GM11168 (cell line): ENCODE results near the gene CYTH2.
"Not testable (repeated sequence)": the region's sequence is repeated elsewhere in the genome, so short reads cannot be mapped to it uniquely, and the experiment has no call there.

Experiments
- in situ Hi-C: fragments of 300-500 bp; cut with MboI; formaldehyde crosslinking; loops from one replicate; pipeline ENCODE4 v1.12.0; 2022; ENCODE audit warnings: low sequenced_read_pairs; ENCODE audit not compliant: unreplicated experiment

The CYTH2 gene

DNA sequence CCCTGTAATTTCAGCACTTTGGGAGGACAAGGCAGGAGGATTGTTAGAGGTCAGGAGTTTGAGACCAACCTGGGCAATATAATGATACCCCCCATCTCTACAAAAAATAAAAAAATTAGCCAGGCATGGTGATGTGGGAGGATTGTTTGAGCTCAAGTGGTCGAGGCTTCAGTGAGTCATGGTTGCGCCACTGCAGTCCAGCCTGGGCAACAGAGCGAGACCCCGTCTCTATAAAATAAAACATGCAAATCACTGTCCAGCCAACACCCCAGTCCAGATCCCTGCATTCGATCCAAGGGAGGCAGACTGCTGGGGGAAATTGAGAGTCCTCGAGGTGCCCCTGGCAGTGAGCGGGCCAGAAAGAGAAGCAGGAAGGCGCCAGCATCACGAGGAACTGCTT, 7.0 kb downstream of the CYTH2 start:
- in situ Hi-C loops = no loop called here

DNA sequence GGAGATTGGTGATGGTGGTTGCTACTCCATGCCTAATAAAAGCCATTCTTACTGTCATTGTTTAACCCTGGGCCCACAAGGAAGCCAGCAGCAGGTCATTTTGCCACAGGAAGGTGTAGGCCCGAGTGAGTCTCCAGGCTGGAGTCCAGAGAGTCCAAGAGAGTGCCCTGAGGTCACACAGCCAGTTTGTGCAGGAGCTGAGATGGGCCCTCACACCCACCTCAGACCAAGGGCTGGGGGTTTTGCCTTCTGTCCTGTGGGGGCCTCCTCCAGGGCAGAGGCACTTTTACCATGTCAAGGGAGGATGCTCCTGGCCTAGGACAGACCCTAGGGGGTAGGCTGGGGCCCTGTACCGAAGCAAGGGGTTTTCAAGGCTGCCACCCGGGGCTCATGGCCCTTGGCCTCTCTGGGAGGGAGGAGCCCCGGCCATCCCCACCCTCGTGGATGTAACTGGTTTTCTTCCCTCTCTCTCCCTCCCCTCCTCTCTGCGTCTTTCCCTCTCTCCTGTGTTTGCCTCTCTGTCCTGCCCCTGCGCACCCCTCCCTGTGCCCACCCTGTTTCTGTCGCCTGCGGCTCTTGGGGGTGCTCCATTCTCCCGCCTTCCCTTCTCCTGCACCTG, 8.0 kb downstream of the CYTH2 start:
- in situ Hi-C loops = no loop called here

DNA sequence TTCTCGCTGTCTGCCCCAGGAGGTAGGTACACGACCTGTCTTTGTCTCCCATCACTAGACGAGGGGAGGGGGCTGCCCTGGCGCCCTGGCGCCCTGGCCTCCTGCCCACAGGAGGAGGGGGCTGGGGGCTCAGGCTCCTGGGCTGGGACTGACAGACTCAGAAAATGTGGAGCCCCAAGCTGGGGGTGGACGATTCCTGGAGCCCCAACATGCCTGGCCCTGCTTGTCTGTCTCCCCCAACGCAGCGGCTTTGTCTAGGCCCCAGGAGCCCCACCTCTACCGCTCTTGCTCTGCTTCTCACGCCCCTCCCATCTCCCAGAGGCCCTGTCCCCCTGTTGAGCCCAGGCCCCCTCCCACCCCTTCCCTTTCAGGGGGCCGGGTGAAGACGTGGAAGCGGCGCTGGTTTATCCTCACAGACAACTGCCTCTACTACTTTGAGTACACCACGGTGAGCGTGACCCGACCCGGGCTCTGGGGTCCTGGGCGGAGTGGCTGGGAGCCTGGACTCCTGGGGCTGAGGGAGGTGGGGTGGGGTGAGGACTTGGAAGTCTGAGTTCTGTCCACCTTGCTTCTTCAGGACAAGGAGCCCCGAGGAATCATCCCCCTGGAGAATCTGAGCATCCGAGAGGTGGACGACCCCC, 8.6 kb downstream of the CYTH2 start:
- in situ Hi-C loops = no loop called here

DNA sequence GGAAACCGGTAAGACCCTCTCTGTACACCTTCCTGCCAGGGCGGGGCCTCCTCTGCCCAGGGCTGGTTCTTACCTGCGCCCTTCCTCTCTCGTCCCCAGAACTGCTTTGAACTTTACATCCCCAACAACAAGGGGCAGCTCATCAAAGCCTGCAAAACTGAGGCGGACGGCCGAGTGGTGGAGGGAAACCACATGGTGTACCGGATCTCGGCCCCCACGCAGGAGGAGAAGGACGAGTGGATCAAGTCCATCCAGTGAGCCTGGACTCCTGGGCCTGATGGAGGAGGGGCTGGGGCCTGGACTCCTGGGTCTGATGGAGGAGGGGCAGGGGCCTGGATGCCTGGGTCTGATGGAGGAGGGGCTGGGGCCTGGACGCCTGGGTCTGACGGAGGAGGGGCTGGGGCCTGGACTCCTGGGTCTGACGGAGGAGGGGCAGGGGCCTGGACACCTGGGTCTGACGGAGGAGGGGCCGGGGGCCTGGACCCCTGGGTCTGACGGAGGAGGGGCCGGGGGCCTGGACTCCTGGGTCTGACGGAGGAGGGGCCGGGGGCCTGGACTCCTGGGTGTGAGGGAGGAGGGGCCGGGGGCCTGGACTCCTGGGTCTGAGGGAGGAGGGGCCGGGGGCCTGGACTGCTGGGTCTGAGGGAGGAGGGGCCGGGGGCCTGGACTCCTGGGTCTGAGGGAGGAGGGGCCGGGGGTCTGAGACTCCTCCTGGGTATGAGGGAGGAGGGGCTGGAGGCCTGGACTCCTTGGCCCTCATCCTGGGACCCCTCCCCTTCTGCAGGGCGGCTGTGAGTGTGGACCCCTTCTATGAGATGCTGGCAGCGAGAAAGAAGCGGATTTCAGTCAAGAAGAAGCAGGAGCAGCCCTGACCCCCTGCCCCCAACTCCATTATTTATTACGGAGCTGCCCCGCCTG, 9.4 kb downstream of the CYTH2 start:
- in situ Hi-C loops = no loop called here

DNA sequence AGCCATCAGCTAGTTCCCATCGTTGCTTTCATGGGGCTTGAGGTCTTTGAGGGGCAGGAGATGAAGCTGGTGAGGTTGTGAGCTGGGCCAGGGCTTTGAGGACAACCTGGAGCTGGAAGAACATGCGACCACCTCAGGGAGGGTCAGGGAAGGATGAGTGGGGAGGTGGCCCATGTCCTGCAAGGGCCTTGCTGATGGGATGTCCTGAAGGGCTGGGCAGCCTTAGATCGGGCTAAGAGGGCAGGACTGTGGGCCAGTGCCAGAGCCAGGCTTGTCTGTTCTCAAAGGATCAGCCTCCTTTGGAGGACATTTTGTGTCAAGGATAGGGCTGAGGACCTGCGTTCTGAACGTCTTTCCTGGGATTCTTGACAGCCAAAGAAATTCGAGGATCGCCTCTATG, 10.5 kb downstream of the CYTH2 start:
- in situ Hi-C loops = no loop called here

DNA sequence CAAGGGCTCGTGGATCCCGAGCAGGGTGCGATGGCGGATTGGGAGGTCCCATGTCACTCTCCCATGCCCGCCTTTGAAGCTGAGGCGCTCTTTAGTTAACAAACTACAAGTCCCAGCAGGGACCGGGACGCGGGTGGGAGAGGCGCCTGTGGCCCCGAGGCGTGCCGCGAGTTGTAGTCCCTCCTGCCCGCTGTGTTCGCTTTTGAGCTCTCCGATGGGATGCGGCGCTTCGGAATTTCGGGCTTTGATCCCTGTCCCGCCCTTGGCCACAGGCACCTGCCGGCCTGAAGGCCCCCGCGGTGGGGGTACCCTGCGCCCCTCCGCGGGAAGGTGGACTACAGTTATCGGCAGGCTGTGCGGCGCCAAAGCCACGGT, 11.0 kb downstream of the CYTH2 start:
- in situ Hi-C loops = no loop called here

DNA sequence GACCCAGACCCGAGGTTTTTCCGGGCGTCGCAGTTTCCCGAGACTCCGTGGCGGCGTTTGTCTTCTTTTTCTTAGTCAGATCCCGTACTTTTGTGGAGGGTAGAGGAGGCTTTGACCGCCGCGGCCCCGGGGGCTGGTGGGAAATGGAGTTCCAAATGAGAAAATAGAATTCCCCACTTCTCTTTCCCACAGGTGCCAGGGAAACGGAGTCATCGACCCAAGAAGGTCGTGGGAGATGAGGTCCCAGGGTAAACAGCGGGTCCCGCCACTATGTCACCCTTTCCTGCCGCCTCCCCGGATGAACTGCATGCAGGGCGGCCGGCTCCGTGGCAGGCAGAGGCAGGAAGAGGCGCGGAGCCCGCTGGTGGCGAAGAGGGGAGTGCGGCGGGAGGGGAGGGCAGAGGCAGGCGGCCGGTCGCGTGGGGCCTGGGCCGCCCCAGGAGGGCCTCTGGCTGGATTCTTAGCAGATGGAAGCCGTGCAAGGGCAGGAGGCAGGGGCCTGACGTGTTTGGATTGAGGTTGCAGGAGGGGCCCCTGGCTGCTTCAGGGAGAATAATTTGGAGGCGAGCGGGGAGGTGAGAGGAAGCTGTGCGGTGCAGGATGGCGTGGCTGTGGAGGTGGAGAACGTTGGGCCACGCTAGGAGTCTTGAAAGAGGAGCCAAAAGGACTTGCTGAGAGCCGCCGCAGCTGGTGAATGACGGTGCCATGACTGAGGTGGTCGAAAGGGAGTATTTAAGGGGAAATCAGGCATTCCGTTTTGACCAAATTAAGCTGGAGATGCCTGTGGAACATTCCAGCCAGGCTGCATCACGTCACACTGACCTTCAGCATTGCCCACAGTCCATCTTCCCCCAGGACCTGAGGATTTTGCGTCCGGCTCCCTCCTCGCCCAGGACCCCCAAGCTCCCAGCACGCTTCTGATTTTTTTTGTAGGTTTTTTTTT, 11.7 kb downstream of the CYTH2 start:
- in situ Hi-C loops = no loop called here

DNA sequence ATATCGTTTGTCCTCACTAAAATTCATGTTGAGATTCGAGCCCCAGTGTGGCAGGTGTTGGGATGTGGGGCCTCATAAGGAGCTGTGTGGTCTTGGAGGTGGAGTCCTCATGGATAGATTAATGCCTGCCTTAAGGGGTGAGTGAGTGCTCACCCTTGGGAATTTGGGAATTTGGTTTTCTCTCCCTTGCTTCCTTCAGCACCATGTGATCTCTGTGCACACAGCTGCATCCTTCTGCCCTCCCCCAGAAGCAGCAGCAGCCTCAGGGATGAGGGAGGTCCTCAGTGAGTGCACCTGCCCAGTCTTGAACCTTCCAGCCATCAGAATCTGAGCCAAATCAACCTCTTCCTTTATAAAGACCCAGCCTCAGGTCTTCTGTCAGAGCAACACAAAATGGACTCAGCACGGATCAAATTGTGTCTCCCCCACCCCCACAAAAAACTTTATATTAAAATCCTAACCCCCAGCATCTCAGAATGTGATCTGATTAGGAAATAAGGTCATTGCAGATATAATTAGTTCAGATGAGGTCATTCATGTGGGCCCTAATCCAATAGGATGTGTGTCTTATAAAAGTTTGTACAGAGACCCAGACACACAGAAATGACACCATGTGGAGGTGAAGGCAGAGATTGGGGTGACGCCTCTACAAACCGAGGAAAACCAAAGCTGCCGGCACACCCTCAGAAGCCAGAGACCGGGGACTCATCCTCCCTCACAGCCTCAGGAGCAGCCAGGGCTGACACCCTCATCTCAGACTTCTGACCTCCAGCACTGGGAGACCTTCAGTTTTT, 12.9 kb downstream of the CYTH2 start:
- in situ Hi-C loops = no loop called here

DNA sequence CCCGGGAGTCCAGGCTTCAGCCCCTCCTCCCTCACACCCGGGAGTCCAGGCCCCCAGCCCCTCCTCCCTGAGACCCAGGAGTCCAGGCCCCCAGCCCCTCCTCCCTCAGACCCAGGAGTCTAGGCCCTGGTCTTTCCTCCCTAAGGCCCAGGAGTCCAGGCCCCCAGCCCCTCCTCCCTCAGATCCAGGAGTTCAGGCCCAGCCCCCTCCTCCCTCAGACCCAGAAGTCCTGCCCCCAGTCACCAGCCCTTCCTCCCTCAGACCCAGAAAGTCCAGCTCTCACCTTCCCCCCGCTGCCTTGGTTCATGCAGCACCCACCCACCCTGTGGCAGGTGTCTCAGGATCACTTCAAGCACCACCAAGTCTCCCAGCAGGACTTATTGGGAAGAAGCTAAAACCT, 14.1 kb downstream of the CYTH2 start:
- in situ Hi-C loops = no loop called here

DNA sequence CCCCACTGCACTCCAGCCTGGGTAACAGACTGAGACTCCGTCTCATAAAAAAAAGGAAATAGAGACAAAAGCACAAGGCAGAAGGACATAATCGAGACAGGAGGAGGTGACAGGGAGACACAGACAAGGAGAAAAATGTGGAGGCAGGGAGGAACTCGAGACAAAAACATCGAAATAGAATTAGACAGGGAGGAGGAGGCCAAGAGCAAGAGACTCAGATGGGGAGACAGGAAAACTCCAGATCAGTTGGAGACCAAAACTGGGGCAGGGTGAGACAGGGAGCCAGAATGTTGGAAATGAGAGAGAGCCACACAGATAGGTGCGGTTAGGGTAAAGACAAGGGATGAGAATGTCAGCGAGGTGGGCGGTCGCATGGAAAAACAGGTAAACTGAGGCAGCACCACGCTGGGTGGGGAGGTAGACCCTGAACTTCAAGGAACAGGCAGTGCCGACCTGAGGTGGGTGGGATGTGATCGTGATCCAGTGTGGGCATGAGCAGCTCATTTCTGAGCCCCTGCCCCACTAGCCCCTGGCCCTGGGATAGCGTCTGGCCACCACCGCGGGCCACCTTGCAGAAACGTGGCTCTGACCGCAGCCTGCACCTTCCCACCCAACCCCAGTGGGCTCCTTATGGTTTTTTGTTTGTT, 15.2 kb downstream of the CYTH2 start:
- in situ Hi-C loops = no loop called here

DNA sequence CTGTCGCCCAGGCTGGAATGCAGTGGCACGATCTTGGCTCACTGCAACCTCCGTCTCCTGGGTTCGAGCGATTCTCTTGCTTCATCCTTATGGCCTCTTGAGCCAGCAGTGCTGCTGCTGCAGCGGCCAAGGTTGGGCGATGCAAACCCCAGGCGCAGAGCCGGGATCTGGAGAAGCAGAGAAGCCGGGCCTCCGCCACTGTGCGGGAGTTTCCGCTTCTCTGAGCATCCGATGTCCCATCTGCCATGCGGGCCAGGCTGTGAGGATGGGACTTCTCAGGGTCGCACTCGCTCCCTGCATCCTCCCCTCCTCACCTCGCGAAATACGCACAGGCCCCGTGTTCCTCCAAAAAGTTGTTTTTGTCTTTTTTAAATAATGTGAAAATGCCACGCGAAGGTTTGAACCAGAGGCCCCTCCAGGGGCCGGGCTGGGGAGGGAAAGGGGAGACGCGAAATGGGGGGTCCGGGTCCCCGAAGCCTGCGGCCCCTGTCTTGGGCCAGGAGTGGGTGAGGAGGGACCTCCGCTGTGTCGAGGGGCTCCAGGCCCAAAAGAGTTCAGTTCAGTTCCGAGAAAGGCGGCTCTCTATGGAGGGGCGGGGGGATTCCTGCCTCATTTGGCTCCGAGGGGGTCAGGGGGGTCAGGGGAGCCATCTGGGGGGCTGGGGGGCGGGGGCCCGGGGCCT, 15.9 kb downstream of the CYTH2 start:
- in situ Hi-C loops = no loop called here

DNA sequence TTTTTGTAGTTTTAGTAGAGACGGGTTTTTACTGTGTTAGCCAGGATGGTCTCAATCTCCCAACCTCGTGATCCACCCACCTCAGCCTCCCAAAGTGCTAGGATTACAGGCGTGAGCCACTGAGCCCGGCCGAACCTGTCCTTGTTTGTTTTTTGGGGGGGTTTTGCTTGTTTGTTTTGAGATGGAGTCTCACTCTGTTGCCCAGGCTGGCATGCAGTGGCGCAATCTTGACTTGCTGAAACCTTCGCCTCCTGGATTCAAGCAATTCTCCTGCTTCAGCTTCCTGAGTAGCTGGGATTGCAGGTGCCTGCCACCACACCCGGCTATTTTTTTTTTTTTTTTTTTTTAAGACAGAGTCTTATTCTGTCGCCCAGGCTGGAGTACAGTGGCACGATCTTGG, 17.5 kb downstream of the CYTH2 start:
- in situ Hi-C loops = not testable (repeated sequence)

DNA sequence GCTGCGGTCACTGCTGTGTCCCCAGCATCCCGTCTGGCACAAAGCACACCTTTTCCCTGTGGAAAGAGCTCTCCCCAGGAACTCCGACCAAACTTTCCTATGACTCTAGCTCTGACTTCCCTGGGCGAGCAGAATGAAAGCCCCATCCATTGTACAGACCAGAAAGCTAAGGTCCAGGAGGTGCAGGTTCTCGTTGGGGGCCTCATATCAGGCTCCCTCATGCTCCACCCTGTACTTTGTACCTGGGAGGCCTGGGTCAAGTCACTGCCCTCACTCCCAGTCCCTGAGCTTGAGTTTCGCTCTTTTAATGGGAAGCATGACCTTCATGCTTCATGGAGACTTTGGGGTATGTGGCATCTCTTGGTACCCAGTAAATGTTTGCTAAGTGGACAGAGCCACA, 18.4 kb downstream of the CYTH2 start:
- in situ Hi-C loops = no loop called here

DNA sequence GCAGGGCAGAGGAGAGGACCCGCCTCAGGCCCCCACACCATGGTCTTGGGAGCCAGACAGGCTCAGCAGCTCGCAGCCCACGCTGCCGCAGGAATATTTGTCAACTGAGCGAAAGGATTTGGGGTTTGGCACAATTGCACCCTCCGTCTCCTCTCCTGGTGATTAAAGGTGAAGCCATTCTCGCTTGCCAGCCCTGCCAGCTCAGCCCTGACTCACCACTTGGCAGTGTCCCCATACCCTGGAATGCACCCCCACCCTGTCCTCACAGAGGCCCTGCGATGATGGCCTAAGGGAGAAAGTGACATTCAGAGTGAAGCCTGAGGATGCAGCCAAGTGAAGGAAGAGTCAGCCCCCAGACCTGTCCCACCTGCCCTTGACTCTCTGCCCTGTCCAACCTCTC, 18.8 kb downstream of the CYTH2 start:
- in situ Hi-C loops = no loop called here

DNA sequence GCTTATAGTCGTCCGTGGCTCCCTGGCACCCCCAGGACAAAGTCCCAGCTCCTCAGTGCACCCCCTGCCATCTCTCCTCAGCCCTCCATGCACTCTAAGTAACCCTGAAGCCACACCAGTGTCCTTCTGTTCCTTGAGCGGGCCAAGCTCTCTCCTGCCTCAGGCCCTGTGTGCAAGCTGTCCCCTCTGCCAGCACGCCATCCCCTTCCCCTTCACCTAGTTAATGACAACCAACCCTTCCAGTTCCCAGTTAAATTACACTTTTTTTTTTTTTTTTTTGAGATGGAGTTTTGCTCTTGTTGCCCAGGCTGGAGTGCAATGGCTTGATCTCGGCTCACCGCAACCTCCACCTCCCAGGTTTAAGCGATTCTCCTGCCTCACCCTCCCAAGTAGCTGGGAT, 19.3 kb downstream of the CYTH2 start:
- in situ Hi-C loops = not testable (repeated sequence)

DNA sequence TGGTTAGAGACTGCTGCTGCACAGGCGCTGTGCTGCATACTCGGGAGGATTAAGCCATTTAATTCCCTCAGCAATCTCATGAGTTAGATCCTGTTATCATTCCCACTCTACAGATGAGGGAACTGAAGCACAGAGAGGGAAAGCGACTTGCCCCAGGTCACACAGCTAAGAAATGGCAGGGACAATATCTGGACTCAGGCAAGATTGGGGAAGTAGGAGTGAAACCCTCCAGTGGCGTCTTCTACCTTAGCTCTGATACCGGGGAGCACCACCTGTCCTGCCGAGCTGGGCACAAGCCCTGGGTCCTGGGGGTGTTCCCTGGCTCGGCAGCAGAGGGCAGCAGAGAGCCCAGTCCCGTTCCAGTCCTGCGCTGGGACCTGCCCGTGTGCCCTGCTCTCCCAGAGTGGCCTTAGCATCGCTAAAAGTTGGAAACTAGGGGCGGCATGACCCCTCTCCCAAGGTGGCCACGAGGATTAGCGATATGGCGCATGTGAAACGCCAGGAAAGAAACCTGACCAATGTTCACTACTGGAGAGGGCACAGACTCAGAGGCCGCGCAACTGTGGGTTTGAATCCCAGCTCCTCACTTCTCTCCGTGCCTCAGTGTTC, 20.5 kb downstream of the CYTH2 start:
- in situ Hi-C loops = no loop called here

DNA sequence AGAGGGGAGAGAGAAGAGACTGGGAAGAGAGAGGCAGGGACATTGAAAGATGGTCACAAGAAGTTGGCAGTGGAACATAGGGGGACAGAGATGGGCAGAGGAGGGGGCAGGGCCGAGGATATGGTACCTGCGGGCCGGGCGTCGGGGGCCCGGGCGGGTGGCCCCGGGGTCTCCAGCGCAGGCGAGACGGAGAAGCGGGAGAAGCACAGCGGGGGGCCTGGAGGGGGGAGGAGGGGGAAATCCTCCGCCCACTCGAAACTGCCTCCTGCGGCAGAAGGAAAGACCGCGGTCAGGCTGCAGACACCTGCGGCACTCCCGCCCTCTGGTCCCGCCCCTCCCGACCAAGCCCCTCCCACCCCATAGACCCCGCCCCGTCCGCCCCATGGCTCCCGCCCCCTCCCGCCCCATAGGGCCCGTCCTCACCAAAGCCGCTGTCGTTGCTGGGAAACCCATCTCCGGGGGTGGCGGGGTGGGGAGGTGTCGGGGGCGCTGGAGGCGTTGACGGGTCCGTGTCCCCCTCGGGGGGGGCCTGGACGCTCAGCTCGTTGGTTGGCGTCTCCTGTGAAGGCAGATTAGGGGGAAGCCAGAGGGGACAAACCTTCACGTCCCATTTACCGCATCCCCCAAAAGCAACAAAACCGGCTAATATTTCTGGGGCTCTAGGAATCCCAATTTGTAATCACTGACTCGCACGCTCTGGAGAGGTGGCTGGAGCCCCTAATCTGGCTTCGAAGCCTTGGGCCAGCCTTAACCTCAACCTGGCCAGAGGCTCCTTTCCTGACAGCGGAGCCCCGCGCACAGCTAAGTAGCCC, 22.0 kb downstream of the CYTH2 start:
- in situ Hi-C loops = no loop called here
